ENCODE data around the gene ADGRV1.

DNA sequence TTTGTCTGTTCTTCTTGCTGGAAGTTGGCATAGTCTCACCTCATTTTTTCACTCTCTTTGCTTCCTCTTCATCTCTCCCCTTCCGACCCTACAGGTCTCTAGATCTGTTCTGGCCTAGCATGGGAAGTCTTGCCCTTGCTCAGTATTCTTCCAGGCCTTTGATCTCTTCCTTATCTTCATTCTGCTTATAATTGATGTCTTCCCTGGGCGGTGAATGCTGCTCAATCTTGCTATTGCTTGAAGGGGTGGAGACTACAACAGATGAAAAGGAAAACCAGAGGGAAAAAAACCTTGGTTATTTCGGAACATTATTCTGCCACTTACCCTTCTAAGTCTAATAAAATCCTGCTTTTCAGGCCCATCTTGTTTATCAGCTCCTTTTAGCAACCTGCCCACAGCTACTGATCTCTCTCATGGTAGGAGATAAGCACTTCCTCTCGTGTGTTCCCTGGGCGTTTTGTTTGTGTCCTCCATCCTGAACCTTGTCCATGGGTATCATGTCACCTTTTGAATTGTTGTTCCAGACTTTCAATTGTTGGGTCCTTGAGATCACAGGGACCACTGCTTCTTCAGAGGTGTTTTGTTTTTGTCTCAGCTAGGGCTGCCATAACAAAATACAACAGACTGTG is 375.6 kb downstream of the ADGRV1 start:
- TF ChIP-seq, protein P1, sequence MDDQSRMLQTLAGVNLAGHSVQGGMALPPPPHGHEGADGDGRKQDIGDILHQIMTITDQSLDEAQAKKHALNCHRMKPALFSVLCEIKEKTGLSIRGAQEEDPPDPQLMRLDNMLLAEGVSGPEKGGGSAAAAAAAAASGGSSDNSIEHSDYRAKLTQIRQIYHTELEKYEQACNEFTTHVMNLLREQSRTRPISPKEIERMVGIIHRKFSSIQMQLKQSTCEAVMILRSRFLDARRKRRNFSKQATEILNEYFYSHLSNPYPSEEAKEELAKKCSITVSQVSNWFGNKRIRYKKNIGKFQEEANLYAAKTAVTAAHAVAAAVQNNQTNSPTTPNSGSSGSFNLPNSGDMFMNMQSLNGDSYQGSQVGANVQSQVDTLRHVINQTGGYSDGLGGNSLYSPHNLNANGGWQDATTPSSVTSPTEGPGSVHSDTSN (CRISPR knock-in tag; IDR thresholded peaks at IDR 0.05): no peak
- TF ChIP-seq, protein P2, sequence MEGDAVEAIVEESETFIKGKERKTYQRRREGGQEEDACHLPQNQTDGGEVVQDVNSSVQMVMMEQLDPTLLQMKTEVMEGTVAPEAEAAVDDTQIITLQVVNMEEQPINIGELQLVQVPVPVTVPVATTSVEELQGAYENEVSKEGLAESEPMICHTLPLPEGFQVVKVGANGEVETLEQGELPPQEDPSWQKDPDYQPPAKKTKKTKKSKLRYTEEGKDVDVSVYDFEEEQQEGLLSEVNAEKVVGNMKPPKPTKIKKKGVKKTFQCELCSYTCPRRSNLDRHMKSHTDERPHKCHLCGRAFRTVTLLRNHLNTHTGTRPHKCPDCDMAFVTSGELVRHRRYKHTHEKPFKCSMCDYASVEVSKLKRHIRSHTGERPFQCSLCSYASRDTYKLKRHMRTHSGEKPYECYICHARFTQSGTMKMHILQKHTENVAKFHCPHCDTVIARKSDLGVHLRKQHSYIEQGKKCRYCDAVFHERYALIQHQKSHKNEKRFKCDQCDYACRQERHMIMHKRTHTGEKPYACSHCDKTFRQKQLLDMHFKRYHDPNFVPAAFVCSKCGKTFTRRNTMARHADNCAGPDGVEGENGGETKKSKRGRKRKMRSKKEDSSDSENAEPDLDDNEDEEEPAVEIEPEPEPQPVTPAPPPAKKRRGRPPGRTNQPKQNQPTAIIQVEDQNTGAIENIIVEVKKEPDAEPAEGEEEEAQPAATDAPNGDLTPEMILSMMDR (tag by site-specific recombination; IDR thresholded peaks at IDR 0.05): no peak
- TF ChIP-seq ZNF626 (tag by site-specific recombination; IDR thresholded peaks at IDR 0.05) (no peak), TCF7L2 (IDR thresholded peaks at IDR 0.05; ENCODE audit: borderline replicate concordance, low read depth, low read length) (no peak), ZNF473 (tag by site-specific recombination; IDR thresholded peaks at IDR 0.05) (no peak)
- TF ChIP-seq, protein P3, sequence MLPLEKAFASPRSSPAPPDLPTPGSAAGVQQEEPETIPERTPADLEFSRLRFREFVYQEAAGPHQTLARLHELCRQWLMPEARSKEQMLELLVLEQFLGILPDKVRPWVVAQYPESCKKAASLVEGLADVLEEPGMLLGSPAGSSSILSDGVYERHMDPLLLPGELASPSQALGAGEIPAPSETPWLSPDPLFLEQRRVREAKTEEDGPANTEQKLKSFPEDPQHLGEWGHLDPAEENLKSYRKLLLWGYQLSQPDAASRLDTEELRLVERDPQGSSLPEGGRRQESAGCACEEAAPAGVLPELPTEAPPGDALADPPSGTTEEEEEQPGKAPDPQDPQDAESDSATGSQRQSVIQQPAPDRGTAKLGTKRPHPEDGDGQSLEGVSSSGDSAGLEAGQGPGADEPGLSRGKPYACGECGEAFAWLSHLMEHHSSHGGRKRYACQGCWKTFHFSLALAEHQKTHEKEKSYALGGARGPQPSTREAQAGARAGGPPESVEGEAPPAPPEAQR (tag by site-specific recombination; IDR thresholded peaks at IDR 0.05): no peak
